HG02623 (cell line): Measurements from ENCODE around the gene CDC42BPG.

ENCODE experiments used
- ATAC-seq: cut with Tn5 transposase; IDR thresholded peaks from one replicate; pipeline ENCODE4 v1.9.1; 2021; ENCODE audit warnings: moderate library complexity; ENCODE audit not compliant: unreplicated experiment

The CDC42BPG gene

DNA sequence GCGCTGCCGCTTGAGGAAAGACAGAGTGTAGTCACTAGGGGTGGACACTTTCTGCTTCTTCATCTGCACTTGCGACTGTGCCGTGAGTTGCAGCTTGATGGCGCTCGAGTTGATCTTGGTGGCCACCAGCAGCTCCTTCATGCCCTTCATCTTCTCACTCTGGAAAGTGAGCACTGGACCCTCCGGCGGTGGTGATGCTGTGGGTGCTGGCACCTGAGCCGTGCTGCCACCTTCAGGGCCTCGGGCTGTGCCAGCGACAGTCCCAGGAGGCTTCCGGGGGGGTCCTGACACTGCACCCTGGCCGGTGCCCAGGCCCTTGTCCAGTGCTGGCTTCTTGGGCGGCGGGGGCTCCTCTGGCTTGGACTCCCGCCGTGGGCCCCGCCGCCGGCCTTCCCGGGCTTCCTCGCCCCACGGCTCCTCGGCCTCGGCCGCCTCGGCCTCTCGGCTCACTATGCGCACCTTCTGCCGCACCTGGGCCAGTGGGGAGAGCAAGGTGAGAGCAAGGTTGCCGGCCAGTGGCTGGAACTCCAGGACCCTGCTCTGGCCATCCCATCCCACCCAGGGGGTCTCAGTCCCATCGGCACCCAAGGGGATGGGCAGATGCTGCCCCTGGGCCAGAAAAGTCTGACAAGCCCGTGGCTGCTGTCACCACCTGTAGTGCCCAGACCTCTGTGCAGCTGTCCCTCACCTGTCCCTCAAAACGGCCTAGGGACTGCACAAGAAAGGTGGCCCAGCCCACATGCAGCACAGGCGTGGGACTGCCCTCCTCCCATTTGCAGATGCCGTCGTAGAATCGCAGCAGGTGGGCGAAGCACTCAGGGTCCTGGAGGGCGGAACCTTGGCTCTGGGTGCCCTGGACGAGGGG, 39.9 kb downstream of the CDC42BPG start:
- no peak for ATAC-seq

GRCh38 chr11:64803846-64804345, 40.6 kb downstream of the CDC42BPG start:
- no peak for ATAC-seq

DNA sequence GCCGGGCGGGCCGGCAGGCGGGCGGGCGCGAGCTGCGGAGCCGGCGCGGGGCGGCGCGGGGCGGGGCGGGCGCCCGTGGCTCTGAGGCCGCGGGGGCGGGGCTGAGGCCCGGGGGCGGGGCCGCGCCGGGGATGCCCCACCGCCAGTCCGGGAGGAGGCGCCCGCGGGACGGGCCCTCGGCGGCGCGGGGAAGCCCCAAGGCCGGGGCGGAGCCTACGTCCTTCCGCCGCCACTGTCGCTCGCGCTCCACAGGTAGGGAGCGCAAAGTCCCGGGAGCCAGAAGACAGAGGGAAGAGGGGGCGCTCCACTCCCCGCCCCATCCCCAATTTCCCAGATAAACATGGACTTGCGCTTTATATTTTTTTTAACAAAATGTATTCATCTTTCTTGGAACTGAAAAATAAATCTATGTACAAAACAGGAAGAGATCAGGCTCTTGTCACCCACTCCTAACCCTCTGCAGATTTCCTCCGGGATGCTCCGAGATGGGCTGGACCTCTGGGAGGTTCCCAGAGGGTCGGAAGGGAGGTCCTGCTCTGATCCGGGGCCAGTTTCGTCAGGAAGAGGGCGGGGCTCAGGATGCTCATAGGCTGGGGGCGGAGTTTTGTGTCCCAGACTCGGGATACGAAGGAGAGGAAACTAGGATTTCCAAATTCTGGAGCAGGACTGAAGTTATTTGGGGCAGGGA, 41.2 kb downstream of the CDC42BPG start, which contains the start of gene MAP4K2:
Gene MAP4K2 (minus strand): TSS at position 57 of the 688 bp plus-strand sequence. CDS start 65 bp downstream, outside the sequence.
- ATAC-seq: peak; percentile 59

- ATAC-seq: no peak
Measured at GRCh38 chr11:64802370-64803157, 41.9 kb downstream of the CDC42BPG start.

- ATAC-seq: no peak
Measured at GRCh38 chr11:64801561-64802369, 42.7 kb downstream of the CDC42BPG start.

GRCh38 chr11:64801158-64801464, 43.3 kb downstream of the CDC42BPG start:
- ATAC-seq: no peak

GRCh38 chr11:64800303-64801157, 43.9 kb downstream of the CDC42BPG start:
- no peak for ATAC-seq

GRCh38 chr11:64799623-64800302, 44.7 kb downstream of the CDC42BPG start:
- no peak for ATAC-seq

DNA sequence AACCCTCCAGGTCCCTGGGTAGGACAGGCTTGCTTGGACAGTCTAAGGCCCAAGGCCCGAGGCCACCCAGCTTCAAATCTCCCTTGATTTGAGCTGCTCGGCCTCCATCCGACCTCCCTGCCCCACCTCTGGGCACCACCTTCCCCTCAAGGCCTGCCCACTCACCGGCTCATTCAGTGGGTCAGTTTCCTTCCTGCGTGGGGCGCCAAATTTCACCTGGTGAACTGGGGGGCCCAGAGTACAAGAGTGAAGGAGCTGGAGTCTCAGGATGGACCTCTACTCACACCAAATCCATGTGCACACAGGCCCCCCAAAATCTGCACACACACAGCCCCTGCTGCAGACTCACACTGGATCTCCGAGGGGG, 45.2 kb downstream of the CDC42BPG start:
- no peak for ATAC-seq

- no peak for ATAC-seq
Measured at GRCh38 chr11:64796757-64797541, 47.5 kb downstream of the CDC42BPG start.

GRCh38 chr11:64796047-64796756, 48.3 kb downstream of the CDC42BPG start:
- no peak for ATAC-seq

DNA sequence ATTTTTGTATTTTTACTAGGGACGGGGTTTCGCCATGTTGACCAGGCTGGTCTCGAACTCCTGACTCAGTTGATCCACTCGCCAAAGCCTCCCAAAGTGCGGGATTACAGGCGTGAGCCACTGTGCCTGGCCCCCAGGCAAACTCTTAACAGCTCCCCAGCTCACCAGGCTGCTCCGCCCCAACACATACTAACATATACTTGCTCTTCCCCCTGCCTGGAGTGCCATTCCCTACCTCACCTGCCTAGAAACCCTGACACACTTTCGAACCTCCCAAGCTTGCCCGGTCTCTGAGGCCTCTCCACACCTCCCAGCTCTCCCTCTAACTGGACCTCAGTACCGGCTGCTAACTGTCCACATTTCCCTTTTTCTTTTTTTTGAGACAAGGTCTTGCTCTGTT, 49.9 kb downstream of the CDC42BPG start:
- ATAC-seq: no peak

GRCh38 chr11:64793271-64794160, 50.9 kb downstream of the CDC42BPG start:
- no peak for ATAC-seq

GRCh38 chr11:64792482-64792881, 52.0 kb downstream of the CDC42BPG start:
- no peak for ATAC-seq

- no peak for ATAC-seq
Measured at GRCh38 chr11:64791781-64792291, 52.6 kb downstream of the CDC42BPG start.
